Ovary (tissue), 3 donors: ENCODE data around the gene NOBOX.
"Not testable (repeated sequence)": the region's sequence is repeated elsewhere in the genome, so short reads cannot be mapped to it uniquely, and the experiment has no call there.

ENCODE experiments used
- EP300 ChIP-seq: sonication (generic); formaldehyde crosslinking; IDR thresholded peaks from one replicate; pipeline ENCODE4 v1.6.1; 2017; ENCODE audit warnings: antibody characterized with exemption
- POLR2A ChIP-seq: fragments of 450-650 bp; IDR thresholded peaks from one replicate; pipeline ENCODE4 v1.6.1; 2017; ENCODE audit warnings: antibody characterized with exemption, mild to moderate bottlenecking, moderate library complexity
- TF ChIP-seq, protein P1 (sequence below), 3 donors: fragments of 450-650 bp in 2 of 3; fragments of 200-600 bp in 1 of 3; IDR thresholded peaks; one replicate each; pipeline versions ENCODE4 v1.5.1 to v1.8.0; 2016 to 2022; ENCODE audit warnings: antibody characterized with exemption in 3 of 3, mild to moderate bottlenecking in 1 of 3
- donor health status: DM: no; HTN: no; CAD: no.

DNA sequence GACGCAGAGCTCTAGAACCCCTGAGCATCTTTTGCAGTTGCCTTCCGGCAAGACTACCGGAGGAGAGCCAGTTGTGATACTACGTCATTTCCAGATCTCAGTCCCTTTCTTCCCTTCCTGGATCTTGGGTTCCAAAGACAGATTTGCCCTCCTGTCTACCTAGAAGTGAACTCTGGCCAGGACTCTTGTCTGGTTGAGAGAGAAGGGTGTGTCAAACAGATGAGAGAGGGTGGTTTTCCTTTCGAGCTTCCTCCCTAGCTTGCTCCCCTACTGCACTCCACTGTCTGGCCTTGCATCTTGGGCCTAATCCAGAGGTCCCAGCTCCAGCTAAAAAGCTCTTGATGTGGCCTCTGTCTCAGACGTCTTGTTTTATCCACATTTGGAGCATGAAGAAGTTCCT is 47.3 kb downstream of the NOBOX start:
- TF ChIP-seq, protein P1, sequence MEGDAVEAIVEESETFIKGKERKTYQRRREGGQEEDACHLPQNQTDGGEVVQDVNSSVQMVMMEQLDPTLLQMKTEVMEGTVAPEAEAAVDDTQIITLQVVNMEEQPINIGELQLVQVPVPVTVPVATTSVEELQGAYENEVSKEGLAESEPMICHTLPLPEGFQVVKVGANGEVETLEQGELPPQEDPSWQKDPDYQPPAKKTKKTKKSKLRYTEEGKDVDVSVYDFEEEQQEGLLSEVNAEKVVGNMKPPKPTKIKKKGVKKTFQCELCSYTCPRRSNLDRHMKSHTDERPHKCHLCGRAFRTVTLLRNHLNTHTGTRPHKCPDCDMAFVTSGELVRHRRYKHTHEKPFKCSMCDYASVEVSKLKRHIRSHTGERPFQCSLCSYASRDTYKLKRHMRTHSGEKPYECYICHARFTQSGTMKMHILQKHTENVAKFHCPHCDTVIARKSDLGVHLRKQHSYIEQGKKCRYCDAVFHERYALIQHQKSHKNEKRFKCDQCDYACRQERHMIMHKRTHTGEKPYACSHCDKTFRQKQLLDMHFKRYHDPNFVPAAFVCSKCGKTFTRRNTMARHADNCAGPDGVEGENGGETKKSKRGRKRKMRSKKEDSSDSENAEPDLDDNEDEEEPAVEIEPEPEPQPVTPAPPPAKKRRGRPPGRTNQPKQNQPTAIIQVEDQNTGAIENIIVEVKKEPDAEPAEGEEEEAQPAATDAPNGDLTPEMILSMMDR (IDR thresholded peaks at IDR 0.05): not testable (repeated sequence)
- TF ChIP-seq EP300, POLR2A: not testable (repeated sequence)
